Effector CD4-positive, alpha-beta T cell (primary cell): Measurements from ENCODE around the gene ZBED2. TPM values are rescaled to one million over a fixed set of nuclear protein-coding genes. Genes with fewer than 3 reads are reported as not detected.
"Not testable (repeated sequence)": the region's sequence is repeated elsewhere in the genome, so short reads cannot be mapped to it uniquely, and the experiment has no call there.

ENCODE experiments used
- DNase-seq: peaks from one replicate; pipeline ENCODE4 v3.0.0-alpha.2; 2020
- total RNA-seq: gene quantifications from one replicate; lab custom pipeline; 2026; lab: John Stamatoyannopoulos, UW

ZBED2 gene
- not detected for total RNA-seq

GRCh38 chr3:111595232-111595631 lies at the start of gene ZBED2:
Gene ZBED2, minus strand, starts transcription at chr3:111595346. Its CDS starts 1,145 bp downstream, at chr3:111594201.
- no peak for DNase-seq

GRCh38 chr3:111639316-111639715 lies 44.2 kb upstream of the ZBED2 start:
- DNase-seq = no peak

GRCh38 chr3:111636366-111636885 lies 41.3 kb upstream of the ZBED2 start:
- DNase-seq = no peak

- DNase-seq = no peak
These were observed 40.3 kb upstream of the ZBED2 start for GRCh38 chr3:111635403-111635802.

GRCh38 chr3:111630638-111631037 lies 35.5 kb upstream of the ZBED2 start:
- not testable (repeated sequence) for DNase-seq

GRCh38 chr3:111629018-111629417 lies 33.9 kb upstream of the ZBED2 start:
- DNase-seq = not testable (repeated sequence)

- DNase-seq = no peak
These were observed 31.9 kb upstream of the ZBED2 start for GRCh38 chr3:111627092-111627491.

GRCh38 chr3:111621535-111621934 lies 26.4 kb upstream of the ZBED2 start:
- DNase-seq = no peak

- no peak for DNase-seq
These were observed 24.7 kb upstream of the ZBED2 start for GRCh38 chr3:111619833-111620232.

- DNase-seq = no peak
These were observed 23.8 kb upstream of the ZBED2 start for GRCh38 chr3:111618945-111619344.

GRCh38 chr3:111617912-111618601 lies 22.9 kb upstream of the ZBED2 start:
- no peak for DNase-seq

- DNase-seq = no peak
These were observed 22.3 kb upstream of the ZBED2 start for GRCh38 chr3:111617406-111617805.

GRCh38 chr3:111616417-111617105 lies 21.4 kb upstream of the ZBED2 start:
- DNase-seq = peak; percentile 54

GRCh38 chr3:111615880-111616279 lies 20.7 kb upstream of the ZBED2 start:
- no peak for DNase-seq

GRCh38 chr3:111613294-111613693 lies 18.1 kb upstream of the ZBED2 start:
- no peak for DNase-seq

- peak; percentile 26 for DNase-seq
These were observed 15.5 kb upstream of the ZBED2 start for GRCh38 chr3:111610612-111611054.

GRCh38 chr3:111610189-111610588 lies 15.0 kb upstream of the ZBED2 start:
- DNase-seq = peak; percentile 62

GRCh38 chr3:111609700-111610099 lies 14.6 kb upstream of the ZBED2 start:
- no peak for DNase-seq

GRCh38 chr3:111608383-111608782 lies 13.2 kb upstream of the ZBED2 start:
- no peak for DNase-seq

GRCh38 chr3:111607240-111607920 lies 12.2 kb upstream of the ZBED2 start:
- no peak for DNase-seq

GRCh38 chr3:111605493-111605892 lies 10.3 kb upstream of the ZBED2 start:
- DNase-seq = no peak

GRCh38 chr3:111605018-111605417 lies 9.9 kb upstream of the ZBED2 start:
- no peak for DNase-seq

- DNase-seq = no peak
These were observed 9.0 kb upstream of the ZBED2 start for GRCh38 chr3:111604119-111604518.
